ENCODE data around the gene FZD4. TPM values are rescaled to one million over a fixed set of nuclear protein-coding genes. Genes with fewer than 3 reads are reported as not detected.
"Not testable (repeated sequence)": the region's sequence is repeated elsewhere in the genome, so short reads cannot be mapped to it uniquely, and the experiment has no call there.

Gene FZD4
- total RNA-seq, 1 donor, result 0.27 TPM

DNA sequence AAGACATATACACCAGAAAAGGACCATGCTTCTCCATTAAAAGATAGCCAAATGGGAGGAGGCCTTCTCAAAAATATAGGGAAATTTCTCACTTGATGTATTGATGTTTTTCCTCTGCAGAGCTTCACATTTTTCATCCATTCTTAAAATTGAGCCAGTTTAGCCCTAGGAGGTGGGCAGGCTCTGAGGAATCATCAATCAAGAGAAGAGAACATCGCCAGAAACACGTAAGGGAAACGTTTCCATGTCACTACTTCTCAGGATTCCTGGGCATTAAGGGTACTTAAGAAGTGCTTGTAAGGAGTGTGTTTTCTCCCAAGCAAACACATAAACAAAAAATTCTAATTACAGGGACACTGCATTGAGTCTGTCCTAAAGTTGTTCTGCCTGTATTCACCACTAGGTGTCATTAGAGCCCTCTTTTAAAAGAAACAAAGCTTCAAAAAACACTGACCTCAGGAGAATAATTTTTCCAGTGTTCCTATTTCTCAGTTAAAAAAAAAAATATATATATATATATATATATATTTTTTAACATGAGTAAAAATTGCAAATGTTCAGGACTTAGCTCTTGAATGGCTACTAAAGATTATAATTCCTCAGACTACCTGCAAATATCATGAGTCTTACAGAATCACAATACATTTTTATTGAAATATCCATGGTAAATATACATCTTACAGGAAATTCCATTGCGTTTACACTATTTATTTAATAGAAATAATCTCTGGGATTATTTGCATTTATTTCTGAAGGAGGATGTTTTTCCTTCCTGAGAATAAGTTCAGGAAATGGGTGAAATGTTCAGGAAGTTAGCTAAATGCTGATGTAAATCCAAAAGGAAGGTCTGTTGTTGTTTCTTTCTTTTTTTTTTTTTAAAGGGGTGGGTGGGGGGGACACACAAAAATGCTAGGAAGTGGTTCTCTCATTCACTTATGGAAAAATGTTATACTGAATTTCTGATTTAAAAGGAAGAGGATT, 16.0 kb downstream of the FZD4 start:
- DNase-seq (ENCODE audit: low read depth in 2 of 3, low spot score in 2 of 3), result peak in 2 of 3 donors; percentile 31 to 67

GRCh38 chr11:86938203-86938899, 16.8 kb downstream of the FZD4 start:
- no peak for DNase-seq (ENCODE audit: low read depth in 2 of 3, low spot score in 2 of 3)

DNA sequence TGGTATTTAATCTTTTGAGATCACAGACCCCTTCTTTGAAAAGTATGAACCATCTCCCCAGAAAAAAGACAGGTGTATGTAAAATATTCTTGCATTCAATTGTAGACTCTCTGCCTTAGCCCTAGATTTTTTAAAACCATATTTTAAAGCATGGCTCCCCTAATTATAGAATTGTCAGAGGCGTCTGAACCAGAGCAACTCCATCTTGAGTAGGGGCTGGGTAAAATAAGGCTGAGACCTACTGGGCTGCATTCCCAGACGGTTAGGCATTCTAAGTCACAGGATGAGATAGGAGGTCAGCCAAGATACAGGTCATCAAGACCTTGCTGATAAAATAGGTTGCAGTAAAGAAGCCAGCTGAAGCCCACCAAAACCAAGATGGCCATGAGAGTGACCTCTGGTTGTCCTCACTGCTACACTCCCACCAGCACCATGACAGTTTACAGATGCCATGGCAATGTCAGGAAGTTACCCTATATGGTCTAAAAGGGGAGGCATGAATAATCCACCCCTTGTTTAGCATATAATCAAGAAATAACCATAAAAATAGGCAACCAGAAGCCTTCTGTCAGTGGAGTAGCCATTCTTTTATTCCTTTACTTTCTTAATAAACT, 17.9 kb downstream of the FZD4 start:
- DNase-seq (ENCODE audit: low read depth in 2 of 3, low spot score in 2 of 3), result not testable (repeated sequence)

DNA sequence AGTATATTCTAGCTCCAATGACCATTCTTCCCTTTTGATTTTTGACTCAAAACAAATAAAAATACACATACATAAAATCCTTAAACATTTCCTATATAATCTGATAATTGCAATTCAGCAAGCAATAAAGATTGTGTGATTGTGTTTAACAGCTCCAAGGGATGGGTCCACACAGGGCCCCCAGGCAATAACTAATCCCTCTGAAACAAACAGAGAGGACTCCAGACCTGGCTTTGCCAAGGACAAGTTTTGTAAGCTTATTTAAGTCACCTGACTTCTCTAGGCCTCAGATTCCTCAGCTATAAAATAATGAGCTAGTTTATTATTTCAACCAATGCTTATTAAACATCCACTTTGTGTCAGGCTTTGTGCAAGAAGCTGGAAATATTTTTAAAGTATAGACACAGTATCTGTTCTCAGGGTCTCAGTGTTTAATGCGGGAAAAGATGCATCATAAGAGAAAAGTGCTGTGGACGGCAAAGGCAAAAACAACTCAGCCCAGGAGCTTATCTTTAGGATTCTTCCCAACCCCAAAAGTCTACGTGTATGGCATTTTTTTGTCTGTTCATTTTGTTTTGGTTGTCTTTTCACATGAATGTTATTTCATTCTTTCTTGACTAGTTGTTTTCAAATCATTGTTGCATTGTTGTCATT, 20.1 kb downstream of the FZD4 start:
- DNase-seq (ENCODE audit: low read depth in 2 of 3, low spot score in 2 of 3), result no peak

DNA sequence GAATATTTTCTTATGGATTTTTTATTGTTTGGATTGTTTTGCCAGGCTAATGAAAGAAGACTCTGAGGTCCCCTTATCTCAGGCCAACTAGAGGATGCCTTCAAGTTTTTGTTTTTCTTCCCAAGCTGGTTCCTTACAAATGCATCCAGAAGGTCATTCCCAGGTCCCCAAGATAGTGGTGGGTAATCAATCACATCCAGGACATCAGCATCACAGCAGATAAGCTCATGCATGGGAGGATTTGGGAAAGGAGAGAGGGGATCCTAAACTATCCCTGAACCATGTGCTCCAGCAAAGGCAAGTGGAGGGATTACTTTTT, 20.7 kb downstream of the FZD4 start:
- DNase-seq (ENCODE audit: low read depth in 2 of 3, low spot score in 2 of 3), result no peak

DNA sequence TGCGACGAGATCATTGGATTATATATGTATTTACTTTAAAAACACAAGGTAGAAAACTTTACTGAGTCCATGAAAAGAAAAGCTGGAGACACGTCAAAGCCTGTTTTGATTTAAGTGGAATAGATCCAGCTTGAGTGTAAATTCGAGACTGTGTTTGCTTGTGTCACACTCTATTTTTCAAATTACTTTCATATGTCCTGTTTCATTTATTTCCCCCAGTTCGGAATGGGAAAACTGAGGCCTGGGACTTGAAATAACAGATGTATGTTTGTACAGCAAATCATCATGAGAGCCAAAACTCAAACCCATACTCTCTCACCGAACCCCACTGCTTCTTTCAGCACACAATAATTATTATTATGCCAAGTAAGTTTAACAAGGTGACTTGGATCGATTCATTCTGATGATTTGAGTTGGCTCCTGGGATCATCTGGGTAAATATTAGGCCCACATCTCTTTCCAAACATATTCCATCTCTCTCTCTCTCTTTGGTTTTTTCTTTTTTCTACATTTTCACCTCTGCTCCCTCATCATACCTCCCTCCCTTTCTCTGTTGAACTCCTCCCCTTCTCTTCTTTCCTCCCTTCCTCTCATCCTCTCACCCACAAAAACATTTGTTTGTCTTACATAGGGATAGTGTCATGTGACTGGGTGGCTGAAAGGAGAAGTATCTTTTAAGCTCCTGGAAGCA, 21.2 kb downstream of the FZD4 start:
- DNase-seq (ENCODE audit: low read depth in 2 of 3, low spot score in 2 of 3), result no peak

- no peak for DNase-seq (ENCODE audit: low read depth in 2 of 3, low spot score in 2 of 3)
These were observed 22.0 kb downstream of the FZD4 start for GRCh38 chr11:86932924-86933875.

- DNase-seq (ENCODE audit: low read depth in 2 of 3, low spot score in 2 of 3), result no peak
These were observed 23.0 kb downstream of the FZD4 start for GRCh38 chr11:86932259-86932585.

DNA sequence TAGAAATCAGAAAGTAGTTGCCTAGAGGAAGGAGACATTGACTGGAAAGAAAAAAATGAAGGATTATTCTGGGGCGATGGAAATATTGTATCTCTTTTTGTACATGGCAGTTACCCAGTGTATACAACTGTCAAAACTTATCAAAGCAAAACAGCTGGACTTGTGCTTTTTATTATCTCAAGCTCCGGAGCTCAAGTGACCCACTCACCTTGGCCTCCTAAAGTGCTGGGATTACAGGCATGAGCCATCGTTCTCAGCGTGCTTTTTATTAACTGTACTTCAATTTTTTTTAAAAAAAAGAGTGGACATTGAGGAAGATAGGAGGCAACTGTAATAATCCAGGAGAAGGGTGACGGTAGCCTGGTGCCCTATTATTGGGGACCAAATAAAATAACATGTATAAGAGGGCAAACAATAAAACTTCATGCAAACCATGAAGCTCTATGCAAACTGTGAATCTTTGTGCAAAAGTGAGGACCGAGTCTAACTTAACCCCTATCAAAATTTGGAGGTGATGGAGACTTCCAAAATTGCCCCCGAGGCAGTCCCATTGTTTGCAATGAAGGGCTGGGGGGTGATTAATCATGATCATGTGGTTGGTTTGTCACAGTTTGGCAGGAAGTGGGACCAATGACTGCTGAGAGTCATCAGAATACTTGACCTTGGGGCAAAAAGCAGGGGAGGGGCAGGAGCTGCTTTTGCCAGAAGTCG, 23.5 kb downstream of the FZD4 start:
- DNase-seq (ENCODE audit: low read depth in 2 of 3, low spot score in 2 of 3), result no peak

GRCh38 chr11:86930957-86931547, 24.1 kb downstream of the FZD4 start:
- no peak for DNase-seq (ENCODE audit: low read depth in 2 of 3, low spot score in 2 of 3)

DNA sequence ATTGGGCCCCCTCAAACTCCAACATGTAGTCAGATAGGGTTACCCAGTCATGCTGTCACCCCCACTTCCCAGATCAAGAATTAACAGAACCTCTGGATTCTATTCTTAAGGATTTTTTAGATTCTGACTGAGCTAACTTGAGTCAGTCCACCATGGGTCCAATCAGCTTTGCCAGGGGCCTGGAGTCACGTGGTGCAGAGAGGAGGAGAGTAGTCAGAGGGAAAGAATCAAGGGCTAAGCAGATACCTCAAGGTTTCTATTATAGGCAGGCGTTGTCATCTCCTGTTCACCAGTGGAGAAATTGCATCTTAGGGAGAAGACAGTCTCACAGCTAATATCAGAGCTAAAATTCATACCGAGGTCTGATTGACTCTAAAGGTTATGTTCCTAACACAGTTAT, 28.2 kb downstream of the FZD4 start:
- no peak for DNase-seq (ENCODE audit: low read depth in 2 of 3, low spot score in 2 of 3)

DNA sequence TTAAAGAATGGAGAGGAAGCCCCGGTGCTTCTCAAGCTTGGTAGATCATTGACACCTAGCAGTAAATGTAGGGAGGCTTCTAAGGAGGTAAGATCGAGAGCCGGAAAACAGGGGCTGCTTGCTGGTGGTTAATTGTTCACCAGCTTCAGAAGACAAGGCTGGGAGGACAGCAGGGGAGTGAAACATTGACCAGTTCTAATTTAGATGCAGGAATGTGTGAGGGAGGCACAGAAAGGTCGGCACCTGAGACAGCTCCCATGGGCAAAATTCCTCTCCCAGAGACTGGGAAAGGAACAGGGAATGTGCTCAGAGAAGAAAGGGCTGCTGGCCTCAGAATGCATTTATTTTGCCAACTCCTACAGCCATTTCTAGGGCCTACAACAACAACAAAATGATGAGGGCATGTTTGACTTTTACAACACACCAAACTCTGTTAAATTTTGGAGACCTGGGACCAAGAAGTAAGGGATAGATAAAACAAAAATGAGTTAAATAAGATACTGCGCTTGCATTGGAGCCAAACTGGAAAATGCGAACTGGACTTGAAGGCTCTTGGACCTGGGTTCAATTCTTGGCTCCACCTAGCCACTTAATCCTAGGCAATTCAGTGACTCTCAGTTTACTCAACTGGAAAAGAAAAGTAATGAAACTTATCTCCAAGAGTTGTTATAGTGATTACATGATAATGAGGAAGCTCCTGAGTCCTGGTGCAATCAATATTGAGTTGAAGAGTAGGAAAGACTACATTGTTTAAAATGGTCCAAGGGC, 31.0 kb downstream of the FZD4 start:
- no peak for DNase-seq (ENCODE audit: low read depth in 2 of 3, low spot score in 2 of 3)

DNA sequence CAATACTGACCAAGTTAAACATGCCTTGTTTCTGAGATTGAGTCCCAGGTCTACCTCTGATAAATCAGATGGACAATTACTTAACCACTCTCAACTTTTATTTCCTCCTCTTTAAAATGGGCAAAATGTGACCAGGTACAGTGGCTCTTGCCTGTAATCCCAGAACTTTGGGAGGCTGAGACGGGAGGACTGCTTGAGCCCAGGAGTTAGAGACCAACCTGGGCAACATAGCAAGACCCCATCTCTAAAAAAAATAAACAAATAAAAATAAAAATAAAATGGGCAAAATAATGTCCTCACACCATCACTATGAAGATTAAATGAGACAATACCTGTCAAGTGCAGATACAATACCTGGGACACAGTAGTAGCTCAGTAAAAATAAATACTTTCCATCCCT, 33.0 kb downstream of the FZD4 start:
- no peak for DNase-seq (ENCODE audit: low read depth in 2 of 3, low spot score in 2 of 3)

GRCh38 chr11:86919557-86920210, 35.5 kb downstream of the FZD4 start:
- peak in 2 of 3 donors; percentile 29 to 67 for DNase-seq (ENCODE audit: low read depth in 2 of 3, low spot score in 2 of 3)

DNA sequence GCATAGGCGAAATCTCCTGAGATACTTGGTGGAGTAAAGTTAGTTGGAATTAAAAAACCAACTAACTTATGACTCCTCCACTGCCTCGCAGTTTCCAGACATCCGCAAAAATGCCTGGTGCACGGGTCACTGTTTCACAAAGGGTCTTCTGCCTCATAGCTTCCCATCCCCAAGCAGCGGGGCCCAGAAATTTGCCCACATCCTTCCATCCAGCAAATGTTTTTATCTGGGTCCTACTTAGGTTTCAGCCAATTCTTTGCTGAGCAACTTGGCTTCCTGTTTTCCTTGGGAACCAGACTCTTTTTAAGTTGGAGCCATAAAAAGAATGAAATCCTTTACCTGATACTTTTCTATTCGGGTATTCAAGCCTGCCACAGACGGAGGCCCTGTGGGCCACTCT, 36.2 kb downstream of the FZD4 start:
- DNase-seq (ENCODE audit: low read depth in 2 of 3, low spot score in 2 of 3), result no peak

GRCh38 chr11:86918496-86918895, 36.7 kb downstream of the FZD4 start:
- DNase-seq (ENCODE audit: low read depth in 2 of 3, low spot score in 2 of 3), result no peak

- DNase-seq (ENCODE audit: low read depth in 2 of 3, low spot score in 2 of 3), result no peak
These were observed 37.6 kb downstream of the FZD4 start for GRCh38 chr11:86917589-86917988.

Data from hematopoietic multipotent progenitor cell (in vitro differentiated cells).